Pancreas (tissue), 10 donors: Measurements from ENCODE around the gene MIS18BP1. TPM values are rescaled to one million over a fixed set of nuclear protein-coding genes. Genes with fewer than 3 reads are reported as not detected.
"Not testable (repeated sequence)": the region's sequence is repeated elsewhere in the genome, so short reads cannot be mapped to it uniquely, and the experiment has no call there.

Source experiments
- ATAC-seq, 4 donors: fragments of 200-7000 bp; cut with Tn5 transposase; one replicate each; pipeline versions ENCODE4 v1.8.0 to v1.9.1; 2020; ENCODE audit warnings: mild to moderate bottlenecking in 4 of 4, moderate library complexity in 4 of 4
- DNase-seq, 6 donors: peaks; one replicate each; pipeline ENCODE4 v3.0.0-alpha.2; 2020
- FAIRE-seq: peaks from 2 replicates; lab custom pipeline; 2012; peaks lifted over from hg19 to GRCh38; lab: Jason Lieb, UNC
- H3K27ac ChIP-seq, 4 donors: fragments of 200-600 bp; sonication (generic); 1 replicate in 3 of 4; 2 replicates in 1 of 4; pipeline versions ENCODE4 v1.5.0 to v1.8.0; 2020
- H3K27me3 ChIP-seq, 4 donors: fragments of 200-600 bp; one replicate each; pipeline ENCODE4 v1.8.0; 2021
- H3K36me3 ChIP-seq, 3 donors: fragments of 200-600 bp; sonication (generic) in 1 of 3; one replicate each; pipeline versions ENCODE4 v1.5.0 to v1.8.0; 2020 to 2021
- H3K4me1 ChIP-seq, 3 donors: fragments of 200-600 bp; one replicate each; pipeline ENCODE4 v1.8.0; 2021
- H3K4me3 ChIP-seq, 4 donors: fragments of 200-600 bp; sonication (generic) in 2 of 4; one replicate each; pipeline versions ENCODE4 v1.5.0 to v1.8.0; 2020 to 2021
- H3K9me3 ChIP-seq, 4 donors: fragments of 200-600 bp; one replicate each; pipeline ENCODE4 v1.8.0; 2021
- CTCF ChIP-seq, 4 donors: fragments of 200-600 bp; sonication (generic) in 3 of 4; IDR thresholded peaks; one replicate each; pipeline versions ENCODE4 v1.5.0 to v1.8.0; 2021; ENCODE audit warnings: antibody characterized with exemption in 4 of 4
- WGBS, 2 donors: extraction: QIAGEN DNeasy Blood & Tissue Kit; methylation state at CpG; one replicate each; pipeline ENCODE4 v1.1.7; 2013; 5-methylcytosine and 5-hydroxymethylcytosine counted together
- intact Hi-C, 3 donors: fragments of 100-400 bp; cut with DNase I; formaldehyde crosslinking; loops; one replicate each; pipeline versions ENCODE4 v1.11.1 to v1.14.2; 2022
- polyA plus RNA-seq, 2 donors: library from polyadenylated mRNA; stranded (reverse); fragments of 200-250 nt; gene quantifications; one replicate each; pipeline ENCODE4 v1.2.3, GENCODE V29; 2013
- total RNA-seq, 6 donors: library from RNA; stranded (reverse); fragmentation: NEBNext Ultra II Directional in 4 of 6; extraction: Animal tissue kit (Norgen Biotek cat#: 25700) in 4 of 6; gene quantifications; one replicate each; pipeline versions ENCODE4 v1.2.1 to v1.2.4, GENCODE V29; 2021 to 2023
- donor health status: healthy with polysubstance abuse.
- donor health status: DM: no; HTN: no; CAD: no; lungs with moderate emphysema.
- donor health status: DM: no; HTN: no; CAD: no.
- donor health status: control.
- donor health status: control.
- donor health status: Bipolar disorder and iron deficiency.
- donor health status: DM: yes; HTN: yes; CAD: no.
- donor health status: DM: no; HTN: no; CAD: no.
- donor health status: DM: no; HTN: no; CAD: no.
- donor health status: DM: yes; HTN: yes; CAD: no.

MIS18BP1 gene
- total and polyA plus RNA-seq, 8 donors, result 3.8 to 13.6 (median 7.2) TPM

GRCh38 chr14:45227566-45227965 is 25.4 kb downstream of the MIS18BP1 start:
- no peak for TF ChIP-seq CTCF (IDR thresholded peaks at IDR 0.05)
- FAIRE-seq, result no peak
- ATAC-seq, result no peak
- H3K27me3 ChIP-seq, result no peaks in the 10 kb centered on the region
- H3K36me3 ChIP-seq, result peaks cover 0 to 17% (median 8%) of the 10 kb centered on the region in 3 donors
- intact Hi-C loops, result no loop called here
- DNase-seq, result no peak
- H3K4me1 ChIP-seq, result no peaks in the 10 kb centered on the region
- no peak overlapping the region for H3K4me3 ChIP-seq
- 95 to 96% methylated on average over 4 of the region's 4 CpGs for WGBS, 2 donors
- H3K27ac ChIP-seq, result no peak overlapping the region
- no peaks in the 10 kb centered on the region for H3K9me3 ChIP-seq

GRCh38 chr14:45222485-45223262 is 30.3 kb downstream of the MIS18BP1 start:
- DNase-seq (no peak), FAIRE-seq (no peak), ATAC-seq (no peak)
- Histone ChIP-seq H3K27me3 (no peaks in the 10 kb centered on the region), H3K4me3 (no peak overlapping the region), H3K36me3 (peaks cover 0 to 17% (median 12%) of the 10 kb centered on the region in 3 donors), H3K4me1 (no peaks in the 10 kb centered on the region), H3K27ac (no peak overlapping the region), H3K9me3 (no peaks in the 10 kb centered on the region)
- intact Hi-C loops, result no loop called here
- WGBS, 2 donors, result 97 to 99% methylated on average over 3 of the region's 3 CpGs
- TF ChIP-seq CTCF (IDR thresholded peaks at IDR 0.05), result no peak

- H3K4me3 ChIP-seq, H3K9me3 ChIP-seq, FAIRE-seq, DNase-seq, H3K27me3 ChIP-seq, H3K4me1 ChIP-seq, ATAC-seq, H3K36me3 ChIP-seq, intact Hi-C loops, H3K27ac ChIP-seq: not testable (repeated sequence)
- WGBS, 2 donors, result 95% methylated on average over 6 of the region's 6 CpGs
Measured at GRCh38 chr14:45214341-45214740, 38.7 kb downstream of the MIS18BP1 start.

- FAIRE-seq, H3K4me1 ChIP-seq, H3K27me3 ChIP-seq, H3K9me3 ChIP-seq, H3K36me3 ChIP-seq, DNase-seq, H3K27ac ChIP-seq, H3K4me3 ChIP-seq, ATAC-seq, intact Hi-C loops: not testable (repeated sequence)
- WGBS, 2 donors, result 50 to 62% methylated on average over 1 of the region's 1 CpG
Measured at GRCh38 chr14:45213716-45214115, 39.3 kb downstream of the MIS18BP1 start.

GRCh38 chr14:45212231-45212630 is 40.8 kb downstream of the MIS18BP1 start:
- H3K9me3 ChIP-seq, result no peaks in the 10 kb centered on the region
- WGBS, 2 donors, result 59 to 65% methylated on average over 3 of the region's 3 CpGs
- TF ChIP-seq CTCF (IDR thresholded peaks at IDR 0.05), result no peak
- no peak overlapping the region for H3K27ac ChIP-seq
- no peaks in the 10 kb centered on the region for H3K27me3 ChIP-seq
- H3K4me3 ChIP-seq, result no peak overlapping the region
- no peaks in the 10 kb centered on the region for H3K36me3 ChIP-seq
- no peaks in the 10 kb centered on the region for H3K4me1 ChIP-seq
- FAIRE-seq, result no peak
- intact Hi-C loops, result no loop called here
- peak in 2 of 4 donors; percentile 40 to 58 for ATAC-seq
- no peak for DNase-seq

GRCh38 chr14:45211295-45211694 is 41.7 kb downstream of the MIS18BP1 start:
- H3K4me1 ChIP-seq, result no peaks in the 10 kb centered on the region
- WGBS, 2 donors, result 56 to 77% methylated on average over 1 of the region's 1 CpG
- H3K9me3 ChIP-seq, result no peaks in the 10 kb centered on the region
- H3K27ac ChIP-seq, result peak overlapping the region in 1 of 4 donors; percentile 6
- no peaks in the 10 kb centered on the region for H3K27me3 ChIP-seq
- H3K36me3 ChIP-seq, result no peaks in the 10 kb centered on the region
- peak in 2 of 4 donors; percentile 38 to 81 for ATAC-seq
- TF ChIP-seq CTCF (IDR thresholded peaks at IDR 0.05), result no peak
- no peak for FAIRE-seq
- no peak overlapping the region for H3K4me3 ChIP-seq
- DNase-seq, result no peak
- intact Hi-C loops, result no loop called here
